ENCODE data around the gene RINL.
A peak's percentile ranks its signal among the peaks of the same experiment; 100 is the strongest.
"Not testable (repeated sequence)": the region's sequence is repeated elsewhere in the genome, so short reads cannot be mapped to it uniquely, and the experiment has no call there.

The RINL gene

DNA sequence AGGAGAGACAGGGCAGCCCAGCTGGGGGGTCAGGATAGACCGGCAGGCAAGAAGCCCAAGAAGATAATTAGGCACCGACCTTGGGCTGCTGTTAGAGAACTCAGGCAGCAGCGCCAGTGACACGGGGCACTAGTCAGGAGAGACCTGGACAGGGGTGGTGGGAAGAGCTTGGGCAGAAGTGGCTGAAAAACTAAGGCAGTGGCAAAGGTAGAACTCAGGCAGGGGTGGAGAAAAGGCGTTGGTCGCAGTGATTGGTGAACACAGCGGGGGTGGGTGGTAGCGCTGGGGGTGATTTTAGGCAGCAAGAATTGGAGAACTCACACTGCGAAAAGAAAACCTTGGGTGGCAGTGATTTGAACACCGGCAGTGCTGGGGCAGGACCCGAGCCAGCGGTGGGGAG, 29.6 kb upstream of the RINL start:
- Histone ChIP-seq H3K27ac (no peak overlapping the region), H3K4me3 (no peak overlapping the region)

GRCh38 chr19:38907227-38907626, 29.2 kb upstream of the RINL start:
- H3K4me3 ChIP-seq = no peak overlapping the region
- no peak overlapping the region for H3K27ac ChIP-seq

DNA sequence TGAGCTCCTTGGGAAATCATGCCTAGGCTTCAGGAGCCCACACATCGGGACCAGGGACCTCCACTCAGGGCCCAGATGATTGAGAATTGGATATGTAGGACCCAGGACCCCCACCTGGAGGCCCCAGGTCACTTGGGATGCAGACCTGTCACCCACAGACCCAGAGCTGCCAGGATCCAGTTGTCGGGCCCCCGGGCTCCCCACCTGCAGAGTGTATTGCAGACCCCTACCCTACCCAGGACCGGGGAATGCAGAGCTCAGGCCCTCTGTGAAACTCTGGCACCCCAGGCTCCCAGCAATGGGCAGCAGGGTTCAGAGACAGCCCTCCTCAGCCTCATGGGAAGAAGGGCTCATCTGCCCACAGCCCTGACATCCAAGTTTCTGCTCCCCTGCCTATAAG, 27.5 kb upstream of the RINL start:
- Histone ChIP-seq H3K4me3 (no peak overlapping the region), H3K27ac (no peak overlapping the region)

- Histone ChIP-seq H3K4me3 (no peak overlapping the region), H3K27ac (no peak overlapping the region)
Observed at GRCh38 chr19:38904581-38905539, 26.8 kb upstream of the RINL start.

DNA sequence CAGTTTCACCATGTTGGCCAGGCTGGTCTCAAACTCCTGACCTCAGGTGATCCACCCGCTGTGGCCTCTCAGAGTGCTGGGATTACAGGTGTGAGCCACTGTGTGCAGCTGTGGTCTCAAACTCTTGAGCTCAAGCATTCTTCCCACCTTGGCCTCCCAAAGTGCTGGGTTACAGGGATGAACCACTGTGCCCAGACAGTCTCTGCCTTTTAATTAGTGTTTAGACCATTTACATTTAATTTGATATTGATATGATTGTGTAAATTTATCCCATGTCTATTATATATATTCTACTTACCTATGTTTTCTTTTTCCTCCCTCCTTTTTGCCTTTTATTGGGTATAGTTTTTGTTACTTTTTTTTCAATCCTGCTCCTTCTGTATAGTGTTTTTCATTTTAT, 23.6 kb upstream of the RINL start:
- Histone ChIP-seq H3K27ac (no peak overlapping the region), H3K4me3 (no peak overlapping the region)

DNA sequence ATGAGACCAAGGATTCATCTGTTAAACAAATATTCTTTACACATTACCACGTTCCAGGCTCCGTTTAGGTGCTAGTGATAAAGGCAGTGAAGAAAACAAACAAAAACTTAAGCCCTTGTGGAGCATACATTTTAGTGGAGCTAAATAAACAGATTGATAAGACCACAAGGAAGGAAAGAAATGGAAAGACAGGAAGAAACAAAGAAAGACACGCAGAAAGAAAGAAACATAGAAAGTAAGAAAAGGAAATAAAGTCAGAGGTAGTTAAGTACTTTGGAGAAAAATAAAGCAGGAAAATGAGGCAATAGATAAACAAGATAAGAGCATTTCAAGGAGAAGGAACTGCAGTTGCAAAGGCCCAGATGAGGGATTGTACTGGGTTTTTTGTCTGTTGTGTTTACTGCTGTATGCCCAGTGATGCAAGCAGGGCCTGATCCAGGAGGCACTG, 22.7 kb upstream of the RINL start:
- peak overlapping the region in 13 of 21 experiments; percentile 82 to 96 (median 90) for H3K27ac ChIP-seq
- H3K4me3 ChIP-seq = peak overlapping the region in 5 of 7 experiments; percentile 73 to 92 (median 76)

GRCh38 chr19:38900202-38900629, 22.1 kb upstream of the RINL start:
- Histone ChIP-seq H3K4me3 (peak overlapping the region; percentile 64 to 93 (median 76)), H3K27ac (peak overlapping the region in 20 of 21 experiments; percentile 77 to 96 (median 90))

GRCh38 chr19:38899447-38900201, 21.5 kb upstream of the RINL start, which contains the start of the genes NFKBIB and SIRT2:
TSS of gene NFKBIB (plus strand) at chr19:38899969. CDS start at chr19:38900033, 64 bp downstream.
TSS of gene SIRT2 (minus strand) at chr19:38899618. CDS start at chr19:38899521, 97 bp downstream.
- peak within 1 kb of the TSS; percentile 64 to 93 (median 76) for H3K4me3 ChIP-seq
- H3K27ac ChIP-seq = peak within 1 kb of the TSS; percentile 70 to 97 (median 92)

GRCh38 chr19:38898788-38899446, 20.8 kb upstream of the RINL start:
- Histone ChIP-seq H3K27ac (peak overlapping the region; percentile 70 to 97 (median 89)), H3K4me3 (peak overlapping the region; percentile 64 to 93 (median 76))

GRCh38 chr19:38894968-38895367, 16.9 kb upstream of the RINL start:
- no peak overlapping the region for H3K4me3 ChIP-seq
- no peak overlapping the region for H3K27ac ChIP-seq

DNA sequence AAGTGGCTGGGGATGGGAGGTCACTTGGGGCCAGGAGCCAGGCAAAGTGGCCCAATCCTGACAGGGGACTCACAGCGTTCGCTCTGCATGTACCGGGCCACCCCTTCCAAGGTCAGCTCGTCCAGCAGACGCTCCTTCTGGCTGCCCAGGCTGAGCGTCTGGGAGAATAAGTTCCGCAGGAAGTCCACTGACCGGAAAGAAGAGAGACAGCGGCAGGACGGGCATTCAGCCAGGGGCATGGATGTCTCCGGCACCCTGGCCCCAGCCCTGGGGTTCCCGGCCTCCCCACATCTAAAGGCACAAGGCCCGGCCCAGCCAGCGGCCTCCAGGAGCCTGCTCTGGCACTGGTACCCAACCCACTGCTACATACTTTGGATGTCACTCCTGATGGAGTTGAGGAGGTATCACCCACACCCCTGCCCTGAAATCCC, 15.3 kb upstream of the RINL start:
- Histone ChIP-seq H3K27ac (peak overlapping the region in 1 of 21 experiments; percentile 45), H3K4me3 (no peak overlapping the region)

DNA sequence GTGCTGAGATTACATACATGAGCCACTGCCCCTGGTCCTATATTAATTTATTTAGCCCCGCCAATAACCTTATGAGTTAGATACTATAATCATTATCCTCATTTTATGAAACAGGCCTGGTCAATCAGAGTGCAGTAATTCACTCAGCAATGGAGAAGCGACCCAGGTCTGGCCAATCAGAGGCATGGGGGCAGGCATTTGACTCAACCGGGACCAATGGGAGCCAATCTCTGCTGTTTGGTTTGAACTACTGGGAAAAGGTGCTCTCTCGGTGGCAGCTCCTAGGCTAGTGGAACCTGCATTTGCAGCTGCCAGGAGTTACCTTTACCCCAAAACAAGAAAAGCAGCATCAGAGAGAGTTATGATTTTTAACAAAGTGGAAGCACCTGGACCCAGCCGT, 14.8 kb upstream of the RINL start:
- H3K4me3 ChIP-seq = no peak overlapping the region
- no peak overlapping the region for H3K27ac ChIP-seq

DNA sequence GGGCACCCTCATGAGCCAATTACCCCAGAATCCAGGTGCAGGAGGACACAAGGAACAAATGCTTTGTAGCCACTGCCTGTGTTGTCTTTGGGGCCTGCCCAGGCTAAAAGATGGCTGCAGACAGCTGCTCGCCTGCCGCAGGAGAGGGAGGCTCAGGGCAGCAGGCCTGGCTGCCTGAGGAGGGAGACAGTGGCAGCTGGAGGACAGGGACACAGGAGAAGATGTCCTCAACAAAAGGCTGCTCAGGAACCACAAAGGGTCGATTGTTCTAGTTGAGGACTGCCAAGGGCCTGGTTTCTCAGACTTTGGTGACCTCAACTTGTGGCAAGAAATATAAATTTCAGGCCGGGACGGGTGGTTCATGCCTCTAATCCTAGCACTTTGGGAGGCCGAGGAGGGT, 13.7 kb upstream of the RINL start:
- Histone ChIP-seq H3K27ac (no peak overlapping the region), H3K4me3 (no peak overlapping the region)

DNA sequence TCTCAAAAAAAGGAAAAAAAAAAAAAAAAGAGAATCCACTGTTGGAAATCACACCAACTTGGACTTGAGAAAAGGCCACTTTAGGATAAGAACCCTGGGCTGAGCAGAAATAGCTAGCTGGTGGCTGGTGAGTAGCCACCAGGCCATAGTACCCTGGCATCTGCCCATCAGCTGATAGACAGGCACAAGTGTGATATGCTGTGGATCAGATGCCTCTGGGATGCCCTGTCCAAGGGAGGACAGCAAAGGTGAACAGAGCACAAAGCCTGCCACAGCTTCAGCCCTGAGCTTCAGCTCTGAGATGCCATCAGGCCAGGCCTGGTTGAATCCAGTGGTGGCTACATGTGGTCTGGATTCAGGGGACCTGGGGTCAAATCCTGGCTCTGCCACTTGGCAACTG, 12.6 kb upstream of the RINL start:
- Histone ChIP-seq H3K27ac (no peak overlapping the region), H3K4me3 (no peak overlapping the region)

DNA sequence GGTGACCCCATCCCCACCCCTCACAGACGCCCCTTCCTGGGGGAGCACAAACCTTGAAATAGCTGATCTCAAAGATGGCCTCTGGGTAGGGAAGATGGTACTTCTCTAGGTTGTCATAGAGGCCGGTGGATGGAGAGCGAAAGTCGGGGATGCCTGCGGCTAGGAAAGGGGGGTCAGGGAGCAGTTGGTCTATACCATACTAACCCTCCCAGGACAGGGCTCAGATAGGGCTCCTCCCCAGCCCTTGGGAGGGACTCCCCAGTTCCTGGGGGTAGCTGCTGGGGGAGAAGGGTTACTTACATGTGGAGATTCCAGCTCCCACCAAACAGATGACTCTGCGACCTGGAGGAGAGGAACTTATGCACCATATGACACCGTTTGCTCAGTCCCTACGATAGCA, 11.7 kb upstream of the RINL start:
- Histone ChIP-seq H3K27ac (no peak overlapping the region), H3K4me3 (no peak overlapping the region)

GRCh38 chr19:38888876-38889275, 10.8 kb upstream of the RINL start:
- H3K4me3 ChIP-seq = no peak overlapping the region
- no peak overlapping the region for H3K27ac ChIP-seq

DNA sequence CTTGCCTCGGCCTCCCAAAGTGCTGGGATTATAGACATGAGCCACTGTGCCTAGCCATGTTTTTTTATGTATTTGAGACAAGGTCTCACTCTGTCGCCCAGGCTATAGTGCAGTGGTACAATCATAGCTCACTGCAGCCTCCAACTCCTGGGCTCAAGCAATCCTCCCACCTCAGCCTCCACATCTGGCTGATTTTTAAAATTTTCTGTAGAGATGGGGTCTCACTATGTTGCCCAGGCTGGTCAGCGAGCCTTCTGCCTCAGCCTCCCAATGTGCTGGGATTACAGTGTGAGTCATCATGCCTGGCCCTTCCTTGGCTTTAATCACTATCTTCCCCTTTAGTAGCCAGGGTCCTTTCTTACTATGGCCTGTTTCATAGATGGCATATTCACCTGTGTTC, 6.6 kb upstream of the RINL start:
- not testable (repeated sequence) for H3K27ac ChIP-seq, H3K4me3 ChIP-seq

GRCh38 chr19:38883286-38883685, 5.2 kb upstream of the RINL start:
- no peak overlapping the region for H3K27ac ChIP-seq
- no peak overlapping the region for H3K4me3 ChIP-seq

GRCh38 chr19:38880882-38881609, 3.0 kb upstream of the RINL start:
- Histone ChIP-seq H3K4me3 (no peak overlapping the region), H3K27ac (peak overlapping the region in 1 of 21 experiments; percentile 39)

All from skin epidermis (tissue), 12 donors.